Activated CD4-positive, alpha-beta T cell treated with anti-CD3 and anti-CD28 coated beads, Interleukin-2, amount 50 U/mL, for 24 hours (primary cell): ENCODE data around the gene MLXIPL.
"Not testable (repeated sequence)": the region's sequence is repeated elsewhere in the genome, so short reads cannot be mapped to it uniquely, and the experiment has no call there.

Experiments
- DNase-seq, 2 donors: peaks; one replicate each; pipeline ENCODE4 v3.0.0-alpha.2; 2020; ENCODE audit warnings: low read depth in 1 of 2, low spot score in 1 of 2

MLXIPL gene

GRCh38 chr7:73555411-73555982 is 68.8 kb downstream of the MLXIPL start:
- no peak for DNase-seq

- not testable (repeated sequence) for DNase-seq
Measured at GRCh38 chr7:73550093-73550492, 74.2 kb downstream of the MLXIPL start.

GRCh38 chr7:73549176-73549575 is 75.1 kb downstream of the MLXIPL start:
- no peak for DNase-seq

DNA sequence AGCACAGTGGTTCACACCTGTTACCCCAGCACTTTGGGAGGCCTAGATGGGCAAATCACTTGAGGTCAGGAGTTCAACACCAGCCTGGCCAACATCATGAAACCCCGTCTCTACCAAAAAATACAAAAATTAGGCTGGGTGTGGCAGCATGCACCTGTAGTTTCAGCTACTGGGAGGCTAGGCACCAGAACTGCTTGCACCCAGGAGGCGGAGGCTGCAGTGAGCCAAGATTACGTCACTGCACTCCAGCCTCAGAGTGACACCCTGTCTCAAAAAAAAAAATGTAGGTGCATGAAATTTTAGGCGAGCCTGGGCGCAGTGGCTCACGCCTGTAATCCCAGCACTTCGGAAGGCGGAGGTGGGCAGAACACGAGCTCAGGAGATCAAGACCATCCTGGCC is 76.5 kb downstream of the MLXIPL start:
- no peak for DNase-seq

DNA sequence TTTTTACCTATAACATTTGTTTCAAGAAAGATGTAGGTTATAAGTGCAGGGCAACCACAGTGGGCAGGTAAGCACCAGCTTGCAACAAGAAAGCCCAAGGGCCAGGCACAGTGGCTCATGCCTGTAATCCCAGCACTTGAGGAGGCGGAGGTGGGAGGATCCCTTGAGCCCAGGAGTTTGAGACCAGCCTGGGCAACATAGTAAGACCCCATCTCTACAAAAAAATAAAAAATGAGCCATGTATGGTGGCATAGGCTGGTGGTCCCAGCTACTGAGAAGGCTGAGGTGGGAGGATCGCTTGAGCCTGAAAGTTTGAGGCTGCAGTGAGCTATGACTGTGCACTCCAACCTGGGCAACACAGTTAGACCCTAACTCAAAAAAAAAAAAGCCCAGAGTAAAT is 79.6 kb downstream of the MLXIPL start:
- no peak for DNase-seq
